Measurements from ENCODE around the gene ZNF816.
"Not testable (repeated sequence)": the region's sequence is repeated elsewhere in the genome, so short reads cannot be mapped to it uniquely, and the experiment has no call there.

The ZNF816 gene

GRCh38 chr19:52962394-52963246 lies at the start of gene ZNF816:
Gene ZNF816, minus strand, starts transcription at chr19:52962881. Its CDS starts 6,792 bp downstream, at chr19:52956089.
- peak; percentile 85 to 95 for DNase-seq

- no peak for DNase-seq
These were observed 49.3 kb upstream of the ZNF816 start for GRCh38 chr19:53012006-53012405.

GRCh38 chr19:53010494-53010893 lies 47.8 kb upstream of the ZNF816 start:
- no peak for DNase-seq

GRCh38 chr19:53008061-53008778 lies 45.5 kb upstream of the ZNF816 start:
- DNase-seq, result no peak

- DNase-seq, result no peak
These were observed 44.9 kb upstream of the ZNF816 start for GRCh38 chr19:53007606-53008005.

GRCh38 chr19:53007200-53007599 lies 44.5 kb upstream of the ZNF816 start:
- DNase-seq, result no peak

GRCh38 chr19:53004242-53004641 lies 41.6 kb upstream of the ZNF816 start:
- no peak for DNase-seq

- DNase-seq, result no peak
These were observed 39.8 kb upstream of the ZNF816 start for GRCh38 chr19:53002479-53002878.

GRCh38 chr19:52997975-52998374 lies 35.3 kb upstream of the ZNF816 start:
- no peak for DNase-seq

GRCh38 chr19:52995711-52996110 lies 33.0 kb upstream of the ZNF816 start:
- DNase-seq, result no peak

- peak; percentile 39 to 59 for DNase-seq
These were observed 30.9 kb upstream of the ZNF816 start for GRCh38 chr19:52993342-52994178.

- no peak for DNase-seq
These were observed 29.7 kb upstream of the ZNF816 start for GRCh38 chr19:52992109-52993004.

GRCh38 chr19:52991484-52991883 lies 28.8 kb upstream of the ZNF816 start:
- no peak for DNase-seq

GRCh38 chr19:52990759-52991418 lies 28.2 kb upstream of the ZNF816 start:
- no peak for DNase-seq

- DNase-seq, result no peak
These were observed 25.8 kb upstream of the ZNF816 start for GRCh38 chr19:52988506-52988905.

- no peak for DNase-seq
These were observed 24.5 kb upstream of the ZNF816 start for GRCh38 chr19:52987221-52987620.

- DNase-seq, result not testable (repeated sequence)
These were observed 20.5 kb upstream of the ZNF816 start for GRCh38 chr19:52983167-52983566.

GRCh38 chr19:52981329-52981728 lies 18.6 kb upstream of the ZNF816 start:
- DNase-seq, result no peak

GRCh38 chr19:52967772-52968171 lies 5.1 kb upstream of the ZNF816 start:
- DNase-seq, result no peak

GRCh38 chr19:52963247-52963618 lies 552 bp upstream of the ZNF816 start:
- DNase-seq, result no peak

GRCh38 chr19:52961981-52962380 lies 700 bp downstream of the ZNF816 start:
- DNase-seq, result no peak

All from bone marrow (tissue), 2 donors.